Activated naive CD4-positive, alpha-beta T cell treated with anti-CD3 and anti-CD28 coated beads, Interleukin-2, amount 10 ng/mL, durations not matched to agents 7 days and 5 days (primary cell): ENCODE data around the gene RAX.

Experiments used
- CTCF ChIA-PET: fragments of 350-600 bp; sonication (Branson Sonifier 250); formaldehyde crosslinking; loops from one replicate; lab custom pipeline; 2021; ENCODE audit warnings: antibody characterized with exemption; lab: Charles Lee
- DNase-seq: peaks from one replicate; pipeline ENCODE4 v3.0.0-alpha.2; 2020
- H3K27ac Mint-ChIP-seq: one replicate; pipeline ENCODE4 v1.8.0; 2021; ENCODE audit warnings: mild to moderate bottlenecking, moderate library complexity, mixed read lengths
- H3K27me3 Mint-ChIP-seq: one replicate; pipeline ENCODE4 v1.8.0; 2021; ENCODE audit warnings: mild to moderate bottlenecking, mixed read lengths
- H3K36me3 Mint-ChIP-seq: one replicate; pipeline ENCODE4 v1.8.0; 2021; ENCODE audit warnings: mixed read lengths
- H3K4me1 Mint-ChIP-seq: one replicate; pipeline ENCODE4 v1.8.0; 2021; ENCODE audit warnings: mixed read lengths
- H3K4me3 Mint-ChIP-seq: one replicate; pipeline ENCODE4 v1.8.0; 2021; ENCODE audit warnings: mild to moderate bottlenecking, moderate library complexity, mixed read lengths
- H3K9me3 Mint-ChIP-seq: one replicate; pipeline ENCODE4 v1.8.0; 2021; ENCODE audit warnings: mixed read lengths

The RAX gene

GRCh38 chr18:59272891-59273758, at the start of gene RAX:
Gene RAX (minus strand): TSS chr18:59273454. CDS start chr18:59273206, 248 bp downstream.
- peaks cover 89% of the 10 kb centered on the region for H3K27me3 Mint-ChIP-seq
- no peak within 1 kb of the TSS for H3K27ac Mint-ChIP-seq
- H3K4me1 Mint-ChIP-seq, result peaks cover 25% of the 10 kb centered on the region
- CTCF ChIA-PET, result interaction anchor here (3.4 kb wide), 1 partner anchor 129 kb away, joined by 12 read pairs; no protein-coding TSS in a partner anchor
- H3K4me3 Mint-ChIP-seq, result no peak within 1 kb of the TSS
- DNase-seq, result no peak
- H3K36me3 Mint-ChIP-seq, result no peaks in the 10 kb centered on the region
- no peaks in the 10 kb centered on the region for H3K9me3 Mint-ChIP-seq

- Mint-ChIP-seq H3K4me3 (no peak within 1 kb of the TSS), H3K36me3 (no peaks in the 10 kb centered on the region), H3K4me1 (no peaks in the 10 kb centered on the region), H3K27ac (no peak within 1 kb of the TSS), H3K27me3 (peaks cover 17% of the 10 kb centered on the region), H3K9me3 (no peaks in the 10 kb centered on the region)
- CTCF ChIA-PET, result interaction anchor here (2.2 kb wide), 2 partner anchors 10 to 84 kb away, joined by 8 to 10 read pairs; no protein-coding TSS in a partner anchor
- DNase-seq, result no peak
Observed at GRCh38 chr18:59318460-59319050, 45.3 kb upstream of the RAX start, which contains the start of gene CPLX4. Gene CPLX4 (minus strand): TSS chr18:59318649. CDS start chr18:59318462, 187 bp downstream.

- H3K27ac Mint-ChIP-seq, result no peak overlapping the region
- H3K36me3 Mint-ChIP-seq, result no peaks in the 10 kb centered on the region
- DNase-seq, result no peak
- no peaks in the 10 kb centered on the region for H3K4me1 Mint-ChIP-seq
- CTCF ChIA-PET, result interaction anchor here (0.9 to 5.0 kb wide), 3 partner anchors 28 to 91 kb away, joined by 3 to 100 read pairs (median 4); no protein-coding TSS in a partner anchor
- H3K9me3 Mint-ChIP-seq, result no peaks in the 10 kb centered on the region
- no peak overlapping the region for H3K4me3 Mint-ChIP-seq
- peaks cover 35% of the 10 kb centered on the region for H3K27me3 Mint-ChIP-seq
Observed at GRCh38 chr18:59311631-59312030, 38.4 kb upstream of the RAX start.

GRCh38 chr18:59308938-59309260, 35.6 kb upstream of the RAX start:
- no peak for DNase-seq
- Mint-ChIP-seq H3K4me3 (no peak overlapping the region), H3K27ac (no peak overlapping the region), H3K9me3 (no peaks in the 10 kb centered on the region), H3K4me1 (no peaks in the 10 kb centered on the region), H3K36me3 (no peaks in the 10 kb centered on the region), H3K27me3 (peaks cover 47% of the 10 kb centered on the region)
- CTCF ChIA-PET, result interaction anchor here (1.2 to 5.0 kb wide), 11 partner anchors 8 to 168 kb away, joined by 3 to 100 read pairs (median 6); partner anchors contain the start of gene CPLX4

GRCh38 chr18:59308248-59308937, 35.1 kb upstream of the RAX start:
- Mint-ChIP-seq H3K4me3 (peak overlapping the region; percentile 31), H3K27ac (no peak overlapping the region), H3K36me3 (no peaks in the 10 kb centered on the region), H3K4me1 (no peaks in the 10 kb centered on the region), H3K9me3 (no peaks in the 10 kb centered on the region), H3K27me3 (peaks cover 51% of the 10 kb centered on the region)
- DNase-seq, result peak; percentile 73
- CTCF ChIA-PET, result interaction anchor here (0.7 to 5.0 kb wide), 12 partner anchors 7 to 167 kb away, joined by 3 to 100 read pairs (median 6); partner anchors contain the start of gene CPLX4

GRCh38 chr18:59306640-59307039, 33.4 kb upstream of the RAX start:
- no peaks in the 10 kb centered on the region for H3K9me3 Mint-ChIP-seq
- no peak overlapping the region for H3K4me3 Mint-ChIP-seq
- peaks cover 54% of the 10 kb centered on the region for H3K27me3 Mint-ChIP-seq
- CTCF ChIA-PET, result interaction anchor here (1.1 kb wide), 1 partner anchor 96 kb away, joined by 7 read pairs; no protein-coding TSS in a partner anchor
- H3K27ac Mint-ChIP-seq, result no peak overlapping the region
- no peaks in the 10 kb centered on the region for H3K36me3 Mint-ChIP-seq
- no peak for DNase-seq
- no peaks in the 10 kb centered on the region for H3K4me1 Mint-ChIP-seq

GRCh38 chr18:59305295-59305694, 32.0 kb upstream of the RAX start:
- no peaks in the 10 kb centered on the region for H3K9me3 Mint-ChIP-seq
- H3K27me3 Mint-ChIP-seq, result peaks cover 45% of the 10 kb centered on the region

GRCh38 chr18:59303656-59304195, 30.5 kb upstream of the RAX start:
- H3K9me3 Mint-ChIP-seq, result no peaks in the 10 kb centered on the region
- no peak for DNase-seq
- peaks cover 3% of the 10 kb centered on the region for H3K4me1 Mint-ChIP-seq
- H3K27ac Mint-ChIP-seq, result no peak overlapping the region
- H3K4me3 Mint-ChIP-seq, result no peak overlapping the region
- H3K27me3 Mint-ChIP-seq, result peaks cover 45% of the 10 kb centered on the region
- CTCF ChIA-PET, result interaction anchor here (0.7 to 3.0 kb wide), 2 partner anchors 99 to 535 kb away, joined by 3 to 20 read pairs; no protein-coding TSS in a partner anchor
- no peaks in the 10 kb centered on the region for H3K36me3 Mint-ChIP-seq

More at GRCh38 chr18:59305295-59305694, 32.0 kb upstream of the RAX start:
- DNase-seq, result no peak
- H3K4me3 Mint-ChIP-seq, result no peak overlapping the region
- peaks cover 3% of the 10 kb centered on the region for H3K4me1 Mint-ChIP-seq
- no peak overlapping the region for H3K27ac Mint-ChIP-seq
- H3K36me3 Mint-ChIP-seq, result no peaks in the 10 kb centered on the region
- CTCF ChIA-PET, result interaction anchor here (1.2 kb wide), 1 partner anchor 98 kb away, joined by 9 read pairs; no protein-coding TSS in a partner anchor

GRCh38 chr18:59303006-59303405, 29.8 kb upstream of the RAX start:
- DNase-seq, result no peak
- Mint-ChIP-seq H3K36me3 (no peaks in the 10 kb centered on the region), H3K9me3 (no peaks in the 10 kb centered on the region), H3K27me3 (peaks cover 45% of the 10 kb centered on the region), H3K4me1 (peaks cover 3% of the 10 kb centered on the region), H3K27ac (no peak overlapping the region), H3K4me3 (no peak overlapping the region)
- CTCF ChIA-PET, result interaction anchor here (1.5 to 3.0 kb wide), 2 partner anchors 54 to 100 kb away, joined by 6 to 20 read pairs; no protein-coding TSS in a partner anchor

GRCh38 chr18:59301929-59302328, 28.7 kb upstream of the RAX start:
- Mint-ChIP-seq H3K27me3 (peaks cover 44% of the 10 kb centered on the region), H3K36me3 (no peaks in the 10 kb centered on the region), H3K27ac (no peak overlapping the region), H3K9me3 (no peaks in the 10 kb centered on the region), H3K4me3 (no peak overlapping the region), H3K4me1 (peaks cover 3% of the 10 kb centered on the region)
- DNase-seq, result no peak
- CTCF ChIA-PET, result interaction anchor here (1.5 to 3.0 kb wide), 2 partner anchors 53 to 101 kb away, joined by 6 to 20 read pairs; no protein-coding TSS in a partner anchor

GRCh38 chr18:59300676-59301285, 27.5 kb upstream of the RAX start:
- CTCF ChIA-PET, result interaction anchor here (1.3 to 1.5 kb wide), 2 partner anchors 9 to 102 kb away, joined by 6 to 12 read pairs; no protein-coding TSS in a partner anchor
- H3K36me3 Mint-ChIP-seq, result no peaks in the 10 kb centered on the region
- no peak for DNase-seq
- no peaks in the 10 kb centered on the region for H3K9me3 Mint-ChIP-seq
- peaks cover 3% of the 10 kb centered on the region for H3K4me1 Mint-ChIP-seq
- H3K27ac Mint-ChIP-seq, result no peak overlapping the region
- peaks cover 49% of the 10 kb centered on the region for H3K27me3 Mint-ChIP-seq
- H3K4me3 Mint-ChIP-seq, result no peak overlapping the region

- DNase-seq, result no peak
- H3K9me3 Mint-ChIP-seq, result no peaks in the 10 kb centered on the region
- peaks cover 48% of the 10 kb centered on the region for H3K27me3 Mint-ChIP-seq
- H3K27ac Mint-ChIP-seq, result no peak overlapping the region
- H3K4me3 Mint-ChIP-seq, result no peak overlapping the region
- no peaks in the 10 kb centered on the region for H3K36me3 Mint-ChIP-seq
- CTCF ChIA-PET, result interaction anchor here (0.9 to 1.0 kb wide), 2 partner anchors 10 to 104 kb away, joined by 3 read pairs; no protein-coding TSS in a partner anchor
- peaks cover 3% of the 10 kb centered on the region for H3K4me1 Mint-ChIP-seq
Observed at GRCh38 chr18:59298871-59299270, 25.6 kb upstream of the RAX start.

GRCh38 chr18:59293317-59293716, 20.1 kb upstream of the RAX start:
- H3K27ac Mint-ChIP-seq, result no peak overlapping the region
- no peak for DNase-seq
- H3K36me3 Mint-ChIP-seq, result no peaks in the 10 kb centered on the region
- CTCF ChIA-PET, result no interaction called here
- H3K4me1 Mint-ChIP-seq, result no peaks in the 10 kb centered on the region
- no peaks in the 10 kb centered on the region for H3K9me3 Mint-ChIP-seq
- H3K4me3 Mint-ChIP-seq, result no peak overlapping the region
- H3K27me3 Mint-ChIP-seq, result peaks cover 34% of the 10 kb centered on the region
